HuH-7.5 (cell line): Measurements from ENCODE around the gene GLYAT.
"Not testable (repeated sequence)": the region's sequence is repeated elsewhere in the genome, so short reads cannot be mapped to it uniquely, and the experiment has no call there.

ENCODE experiments used
- DNase-seq: peaks from one replicate; pipeline ENCODE4 v3.0.0; 2011; ENCODE audit warnings: low spot score

GLYAT gene

DNA sequence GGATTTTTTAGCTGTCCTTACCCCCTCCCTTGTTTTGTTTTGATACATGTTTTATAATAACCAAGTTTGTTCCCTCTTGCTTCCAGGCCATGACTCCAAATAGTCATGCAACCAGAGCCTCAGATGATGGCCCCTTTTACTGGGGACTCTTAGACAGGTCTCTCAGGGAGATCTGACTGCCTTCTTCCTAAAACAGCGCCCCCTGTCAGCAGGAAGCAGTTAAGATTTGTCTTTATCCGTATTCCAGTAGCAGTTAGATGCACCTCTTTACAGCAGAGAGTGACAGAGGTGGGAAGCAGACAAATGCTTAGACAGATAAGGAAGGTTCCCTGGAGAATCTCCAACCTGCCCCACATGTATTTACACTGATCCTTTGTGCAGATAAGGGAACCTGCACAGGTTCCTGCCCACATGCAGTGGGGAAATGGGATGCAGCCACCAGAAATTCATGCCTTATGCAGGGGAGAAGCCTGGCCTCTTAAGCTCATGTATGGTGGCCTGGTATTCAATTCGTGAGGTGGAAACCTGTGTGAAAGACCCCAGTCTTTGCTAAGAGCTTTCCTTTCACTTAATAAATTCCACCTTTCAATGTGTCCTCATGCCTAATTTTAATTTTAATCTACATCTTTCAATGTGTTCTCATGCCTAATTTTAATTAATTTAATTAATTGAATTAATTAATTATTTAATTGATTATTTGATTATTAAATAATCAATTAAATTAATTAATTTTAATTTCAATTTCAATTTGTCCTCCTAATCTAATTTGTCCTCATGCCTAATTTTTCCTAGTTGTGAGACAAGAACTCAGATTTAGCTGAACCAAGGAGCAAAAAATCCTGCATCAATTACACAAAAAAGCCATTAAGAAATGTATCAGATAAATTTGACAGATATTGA, 11.5 kb upstream of the GLYAT start:
- DNase-seq = no peak

DNA sequence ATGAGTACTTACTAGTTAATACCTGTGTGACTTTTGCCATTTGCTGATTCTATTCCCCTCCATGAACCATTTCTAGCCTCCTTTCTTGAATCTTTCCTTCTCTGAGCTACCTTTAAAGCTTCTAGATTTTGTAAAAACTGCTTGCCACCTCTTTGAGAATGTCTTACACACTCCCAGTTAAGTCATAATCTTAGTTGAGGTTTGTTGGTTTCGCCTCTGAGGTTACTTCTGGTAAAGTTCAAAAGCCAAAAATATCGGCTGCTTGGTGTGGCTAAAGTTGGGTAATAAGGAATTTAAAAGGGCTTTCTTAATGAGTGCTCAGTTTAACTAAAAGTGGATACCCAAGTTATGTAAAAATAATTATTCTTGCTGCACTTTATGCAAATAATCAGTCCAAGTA, 10.4 kb upstream of the GLYAT start:
- DNase-seq = no peak

DNA sequence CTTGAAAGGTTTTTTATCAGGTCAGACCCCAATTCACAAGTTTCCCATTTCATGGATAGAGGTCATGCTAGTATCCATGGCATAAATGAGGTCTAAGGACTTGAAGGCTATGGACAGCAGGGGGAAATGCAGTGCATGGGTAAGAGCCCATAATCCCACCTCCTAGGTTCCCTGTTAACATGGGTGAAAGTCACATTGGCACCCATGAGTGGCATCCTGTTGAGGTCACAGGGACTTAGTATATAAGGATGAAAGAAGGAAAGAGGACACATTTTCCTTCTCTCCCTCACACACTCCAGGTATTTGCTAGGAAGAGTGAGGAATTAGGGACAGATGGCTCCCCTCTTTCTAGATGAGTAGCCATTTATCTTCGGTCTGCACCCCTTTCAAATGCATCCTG, 9.4 kb upstream of the GLYAT start:
- no peak for DNase-seq

GRCh38 chr11:58740447-58740846, 8.7 kb upstream of the GLYAT start:
- DNase-seq = no peak

- no peak for DNase-seq
Measured at GRCh38 chr11:58739725-58740430, 8.1 kb upstream of the GLYAT start.

DNA sequence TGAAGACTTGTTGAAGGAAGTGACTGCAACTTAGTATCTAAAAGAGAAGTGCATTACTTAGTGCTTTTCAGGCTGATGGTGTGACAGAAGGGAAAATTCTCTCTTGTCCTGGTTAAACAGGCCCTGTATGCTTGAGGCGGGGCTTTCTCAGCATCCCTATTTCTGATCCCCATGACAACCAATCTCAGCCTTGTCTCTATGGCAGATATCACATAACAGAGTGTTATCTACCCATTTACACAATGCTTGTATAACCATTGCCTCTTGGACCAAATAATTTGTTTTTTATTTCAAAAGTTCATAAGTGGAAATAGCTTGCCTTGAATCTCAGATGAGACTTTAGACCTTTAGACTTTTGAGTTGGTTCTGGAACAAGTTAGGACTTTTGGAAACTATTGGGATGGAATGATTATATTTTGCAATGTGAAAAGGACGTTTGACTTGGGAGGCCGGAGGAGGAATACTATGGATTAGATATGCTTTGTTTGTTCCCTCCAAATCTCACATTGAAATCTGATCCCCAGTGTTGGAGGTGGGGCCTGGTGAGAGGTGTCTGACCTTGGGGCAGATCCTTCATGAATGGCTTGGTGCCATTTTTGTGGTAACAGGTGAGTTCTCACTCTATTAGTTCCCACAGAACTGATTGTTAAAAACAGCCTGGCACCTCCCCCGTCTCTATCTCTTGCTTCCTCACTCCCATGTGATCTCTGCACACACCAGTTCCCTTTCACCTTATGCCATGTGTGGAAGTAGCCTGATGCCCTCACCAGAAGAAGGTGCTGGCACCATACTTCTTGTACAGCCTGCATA, 3.1 kb upstream of the GLYAT start:
- no peak for DNase-seq

DNA sequence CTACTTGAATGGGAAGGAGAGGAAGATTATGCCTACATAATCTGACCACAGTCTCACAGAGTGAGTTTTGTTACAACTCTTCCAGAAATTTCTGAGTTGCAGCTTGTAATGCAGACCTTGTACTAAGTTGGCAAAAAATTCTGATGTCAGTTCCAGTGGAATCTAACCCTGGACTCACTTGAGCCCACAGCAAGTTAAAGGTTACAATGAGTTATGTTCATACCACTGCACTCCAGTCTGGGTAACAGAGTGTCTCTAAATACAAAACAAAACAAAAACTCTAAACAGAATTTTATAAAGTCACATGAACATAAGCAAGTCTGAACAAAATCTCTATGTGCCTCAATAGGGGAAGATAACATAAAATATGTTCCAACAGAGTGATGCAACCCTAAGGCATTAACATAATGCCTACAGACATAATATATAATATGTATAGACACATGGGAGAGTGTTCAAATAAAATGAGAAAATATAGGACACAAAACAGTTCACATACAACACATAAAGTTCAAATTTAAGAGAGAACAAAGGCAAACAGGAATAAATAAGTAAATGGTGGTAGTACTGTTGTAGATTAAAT, 1.1 kb downstream of the GLYAT start:
- no peak for DNase-seq

DNA sequence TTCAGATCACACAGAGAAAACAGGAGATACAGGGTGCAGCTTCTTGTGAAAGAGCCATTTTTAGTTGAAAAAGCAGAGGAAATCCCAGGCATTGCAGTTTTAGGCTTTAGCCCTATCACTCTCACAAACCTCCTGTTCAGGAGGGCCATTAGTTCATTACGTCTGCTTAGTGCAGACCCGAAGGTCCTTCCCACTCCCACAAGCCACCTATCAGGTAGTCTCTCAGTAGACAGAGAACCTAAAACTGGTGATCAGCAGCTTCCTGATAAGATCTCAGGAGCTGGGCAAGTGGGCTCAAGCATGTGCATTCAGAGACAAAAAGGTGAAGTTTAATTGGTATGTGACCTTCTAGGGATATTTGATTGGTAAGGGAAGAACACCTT, 4.3 kb downstream of the GLYAT start:
- DNase-seq = no peak

GRCh38 chr11:58726737-58727414, 4.9 kb downstream of the GLYAT start:
- no peak for DNase-seq

DNA sequence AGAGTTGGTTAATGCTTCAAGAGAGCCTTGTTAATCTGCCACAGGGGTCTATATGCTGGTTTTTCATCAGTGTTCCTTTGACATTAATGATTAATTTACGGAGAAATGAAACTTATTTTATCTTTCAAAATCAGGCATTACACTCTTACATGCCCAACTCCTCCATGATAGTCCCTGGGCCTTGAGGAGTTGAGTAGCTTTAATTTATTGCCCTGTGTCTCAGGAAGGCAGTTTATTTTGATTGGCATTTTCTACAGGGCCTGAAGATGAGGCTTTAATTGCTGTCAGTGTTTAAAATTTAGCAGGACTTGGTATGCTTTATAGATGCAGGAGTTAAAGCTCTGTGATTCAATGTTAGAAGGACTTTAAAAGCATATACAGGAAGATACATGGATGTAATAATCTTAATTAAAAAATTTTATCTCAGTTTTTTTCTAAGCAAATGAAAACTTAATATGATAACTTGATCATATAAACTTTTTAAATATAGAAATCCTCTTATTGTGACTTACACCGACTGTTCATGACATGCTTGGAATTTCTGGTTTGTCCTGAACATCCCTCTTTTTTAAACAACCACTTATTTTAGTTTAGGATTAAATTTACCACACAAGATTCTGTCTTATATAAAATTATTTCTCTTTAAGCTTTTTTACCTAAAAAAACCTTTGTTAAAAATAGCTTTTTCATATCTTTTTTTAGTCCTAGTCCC, 12.2 kb downstream of the GLYAT start:
- no peak for DNase-seq

GRCh38 chr11:58712531-58712930, 19.2 kb downstream of the GLYAT start:
- no peak for DNase-seq

DNA sequence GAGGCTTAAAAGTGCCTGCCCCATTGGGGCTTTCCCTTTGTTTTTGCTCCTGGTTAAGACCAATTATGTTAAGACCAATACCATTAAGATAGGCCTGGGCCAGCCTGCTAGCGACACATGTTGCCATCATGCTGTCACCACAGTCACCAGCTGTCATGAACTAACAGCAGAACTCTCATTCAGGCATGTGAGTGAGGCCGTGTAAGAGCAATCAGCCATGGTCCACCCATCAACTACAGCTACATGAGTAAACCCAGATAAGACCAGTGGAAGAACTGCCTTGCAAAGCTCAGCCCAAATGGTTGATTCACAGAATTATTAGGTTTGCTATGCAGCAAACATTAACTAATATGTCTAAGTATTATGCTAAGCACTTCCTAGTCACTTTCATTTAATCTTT, 19.9 kb downstream of the GLYAT start:
- no peak for DNase-seq

DNA sequence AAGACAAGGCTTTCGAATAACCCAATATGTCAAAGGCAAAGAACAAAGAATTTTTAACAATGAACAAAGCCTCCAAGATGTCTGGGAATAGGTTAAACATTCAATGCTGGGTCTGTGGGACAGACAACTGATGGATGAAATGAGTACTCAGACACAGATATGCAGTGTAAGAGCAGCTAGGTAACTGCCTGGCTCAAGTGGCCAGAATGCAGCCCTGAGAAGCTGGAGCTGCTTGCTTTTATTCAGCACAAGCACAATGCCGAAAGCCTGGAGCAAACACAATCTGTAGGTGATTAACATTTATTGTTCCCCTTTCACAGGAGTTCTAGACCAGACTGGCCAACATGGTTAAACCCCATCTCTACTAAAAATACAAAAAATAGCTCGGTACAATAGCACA, 24.0 kb downstream of the GLYAT start:
- DNase-seq = no peak

DNA sequence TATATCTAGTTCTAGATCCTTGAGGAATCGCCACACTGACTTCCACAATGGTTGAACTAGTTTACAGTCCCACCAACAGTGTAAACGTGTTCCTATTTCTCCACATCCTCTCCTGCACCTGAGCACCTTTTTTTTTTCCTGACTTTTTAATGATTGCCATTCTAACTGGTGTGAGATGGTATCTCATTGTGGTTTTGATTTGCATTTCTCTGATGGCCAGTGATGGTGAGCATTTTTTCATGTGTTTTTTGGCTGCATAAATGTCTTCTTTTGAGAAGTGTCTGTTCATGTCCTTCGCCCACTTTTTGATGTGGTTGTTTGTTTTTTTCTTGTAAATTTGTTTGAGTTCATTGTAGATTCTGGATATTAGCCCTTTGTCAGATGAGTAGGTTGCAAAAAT, 34.9 kb downstream of the GLYAT start:
- not testable (repeated sequence) for DNase-seq

- no peak for DNase-seq
Measured at GRCh38 chr11:58693026-58693425, 38.7 kb downstream of the GLYAT start.

DNA sequence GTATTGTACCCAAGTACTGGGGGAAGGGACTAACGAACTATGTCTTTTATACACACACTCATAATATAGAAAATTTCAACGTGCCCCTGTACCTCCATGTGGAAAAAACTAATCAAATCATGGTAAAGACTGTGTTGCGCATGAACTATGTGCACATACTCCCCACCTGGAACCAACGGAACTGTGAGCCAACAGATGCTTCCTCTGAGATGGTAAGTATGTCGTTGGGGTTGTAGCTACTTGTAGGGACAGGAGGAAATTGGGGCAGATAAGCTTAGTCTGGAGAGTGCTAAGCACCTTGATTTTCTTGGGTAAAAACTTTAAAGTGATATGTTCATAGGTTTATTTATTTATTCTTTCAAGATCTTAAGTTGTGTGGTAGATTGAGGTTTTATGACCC, 40.1 kb downstream of the GLYAT start:
- no peak for DNase-seq

DNA sequence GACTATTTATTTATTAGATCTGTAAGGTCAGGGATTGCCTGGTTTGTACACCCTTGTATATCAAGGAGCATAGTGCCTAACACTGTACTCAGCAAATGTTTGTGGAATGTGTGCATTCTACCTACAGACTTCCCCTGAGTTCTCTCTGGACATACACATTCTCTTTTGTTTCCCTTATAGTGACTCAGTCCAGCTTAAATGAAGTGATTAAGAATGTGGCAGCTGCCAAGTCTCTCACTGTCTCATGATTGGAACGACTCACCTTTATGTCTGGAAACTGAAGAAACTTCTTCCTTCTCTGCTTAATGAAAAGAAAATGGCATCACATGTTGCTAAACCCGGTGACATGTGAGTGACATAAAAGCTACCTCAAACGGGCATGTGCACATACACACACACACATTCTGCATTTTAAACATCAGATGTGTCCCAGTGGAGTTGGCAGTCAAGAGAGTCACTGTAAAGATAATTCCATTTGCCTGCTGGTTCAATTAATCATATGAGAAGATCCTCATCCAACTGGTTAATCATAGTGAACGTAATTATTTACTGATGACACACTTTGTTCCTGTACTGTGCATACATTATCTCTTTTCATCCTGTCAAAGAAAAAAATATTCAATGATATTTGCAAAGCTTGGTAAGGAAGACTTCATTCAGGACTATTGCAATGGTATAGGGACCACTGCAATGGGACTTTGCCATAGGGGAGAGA, 42.8 kb downstream of the GLYAT start:
- DNase-seq = no peak

- DNase-seq = no peak
Measured at GRCh38 chr11:58685973-58686722, 45.6 kb downstream of the GLYAT start.

- not testable (repeated sequence) for DNase-seq
Measured at GRCh38 chr11:58682660-58683059, 49.1 kb downstream of the GLYAT start.

DNA sequence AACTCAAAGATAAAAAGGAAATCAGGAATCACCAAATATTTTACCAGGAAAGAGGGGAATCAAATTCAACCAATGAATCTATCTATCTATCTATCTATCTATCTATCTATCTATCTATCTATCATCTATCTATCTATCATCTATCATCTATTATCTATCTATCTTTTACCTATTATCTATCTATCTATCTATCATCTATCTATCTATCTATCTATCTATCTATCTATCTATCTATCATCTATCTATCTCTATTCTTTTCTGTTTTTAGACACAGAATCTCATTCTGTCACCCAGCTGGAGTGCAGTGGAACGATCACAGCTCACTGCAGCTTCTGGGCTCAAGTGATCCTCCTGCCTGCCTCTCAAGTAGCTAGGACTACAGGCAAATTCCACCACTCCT, 54.2 kb downstream of the GLYAT start:
- not testable (repeated sequence) for DNase-seq
